WTC11 (cell line): ENCODE measurements around the gene FAF1. TPM values are rescaled to one million over a fixed set of nuclear protein-coding genes. Genes with fewer than 3 reads are reported as not detected.

ENCODE experiments used
- ATAC-seq: fragments of 200-7000 bp; cut with Tn5 transposase; 2 replicates; pipeline ENCODE4 v1.10.0; 2021; ENCODE audit warnings: mild to moderate bottlenecking, moderate library complexity
- CTCF ChIA-PET: fragments of 300-600 bp; sonication (Branson Sonifier 250); formaldehyde crosslinking; loops from one replicate; lab custom pipeline; 2021; ENCODE audit warnings: antibody characterized with exemption; lab: Charles Lee
- POLR2A ChIA-PET: fragments of 350-600 bp; sonication (Branson Sonifier 250); formaldehyde crosslinking; loops from one replicate; lab custom pipeline; 2021; ENCODE audit warnings: antibody characterized with exemption; lab: Charles Lee
- DNase-seq: peaks from one replicate; pipeline ENCODE4 v3.0.0; 2021; ENCODE audit warnings: low spot score
- H3K27ac Mint-ChIP-seq: 2 replicates; pipeline ENCODE4 v1.8.0; 2021; ENCODE audit warnings: mixed read lengths
- H3K27me3 Mint-ChIP-seq: 2 replicates; pipeline ENCODE4 v1.8.0; 2021; ENCODE audit warnings: low read depth, mild to moderate bottlenecking, moderate library complexity, mixed read lengths
- H3K36me3 Mint-ChIP-seq: 2 replicates; pipeline ENCODE4 v1.8.0; 2021; ENCODE audit warnings: mixed read lengths
- H3K4me1 Mint-ChIP-seq: 2 replicates; pipeline ENCODE4 v1.8.0; 2022; ENCODE audit warnings: mixed read lengths
- H3K4me3 Mint-ChIP-seq: 2 replicates; pipeline ENCODE4 v1.8.0; 2021; ENCODE audit warnings: mild to moderate bottlenecking, moderate library complexity, mixed read lengths
- H3K9me3 Mint-ChIP-seq: 2 replicates; pipeline ENCODE4 v1.8.0; 2021; ENCODE audit warnings: mixed read lengths
- AFF4 ChIP-seq: sonication (generic); formaldehyde crosslinking; IDR thresholded peaks from 2 replicates; pipeline ENCODE4 v1.8.1; 2023; ENCODE audit warnings: mild to moderate bottlenecking, missing genetic modification reagents, borderline replicate concordance
- FOXK1 ChIP-seq: sonication (generic); formaldehyde crosslinking; IDR thresholded peaks from 2 replicates; pipeline ENCODE4 v1.8.0; 2022; ENCODE audit warnings: mild to moderate bottlenecking, moderate library complexity, missing genetic modification reagents
- IRF2 ChIP-seq: sonication (generic); formaldehyde crosslinking; IDR thresholded peaks from 2 replicates; pipeline ENCODE4 v1.8.0; 2022; ENCODE audit warnings: low read depth, missing genetic modification reagents, borderline replicate concordance
- NFATC4 ChIP-seq: fragments of 250-450 bp; sonication (Bioruptor Pico); IDR thresholded peaks from 2 replicates; pipeline ENCODE4 v1.9.0; 2021; ENCODE audit warnings: mild to moderate bottlenecking
- PREB ChIP-seq: sonication (generic); formaldehyde crosslinking; IDR thresholded peaks from 2 replicates; pipeline ENCODE4 v1.8.1; 2022; ENCODE audit warnings: mild to moderate bottlenecking, missing genetic modification reagents, moderate library complexity, borderline replicate concordance
- RORB ChIP-seq: fragments of 250-450 bp; sonication (Bioruptor Pico); IDR thresholded peaks from 2 replicates; pipeline ENCODE4 v1.9.0; 2021; ENCODE audit warnings: mild to moderate bottlenecking
- SOX15 ChIP-seq: fragments of 250-450 bp; sonication (Bioruptor Pico); IDR thresholded peaks from 2 replicates; pipeline ENCODE4 v1.9.0; 2021; ENCODE audit warnings: mild to moderate bottlenecking
- SP1 ChIP-seq: sonication (generic); formaldehyde crosslinking; conservative IDR thresholded peaks from 2 replicates; pipeline ENCODE4 v1.8.1; 2022; ENCODE audit warnings: missing genetic modification reagents
- TEAD4 ChIP-seq: sonication (generic); formaldehyde crosslinking; IDR thresholded peaks from 2 replicates; pipeline ENCODE4 v1.8.0; 2022; ENCODE audit warnings: mild to moderate bottlenecking, missing genetic modification reagents
- USF1 ChIP-seq: sonication (generic); formaldehyde crosslinking; IDR thresholded peaks from 2 replicates; pipeline ENCODE4 v1.8.0; 2022; ENCODE audit warnings: mild to moderate bottlenecking, missing genetic modification reagents
- USF2 ChIP-seq: sonication (generic); formaldehyde crosslinking; IDR thresholded peaks from 2 replicates; pipeline ENCODE4 v1.8.1; 2023; ENCODE audit warnings: mild to moderate bottlenecking, missing genetic modification reagents, moderate library complexity
- ZNF138 ChIP-seq: sonication (generic); formaldehyde crosslinking; conservative IDR thresholded peaks from 2 replicates; pipeline ENCODE4 v1.8.1; 2022; ENCODE audit warnings: mild to moderate bottlenecking, moderate library complexity, missing genetic modification reagents
- ZNF317 ChIP-seq: sonication (generic); formaldehyde crosslinking; IDR thresholded peaks from 2 replicates; pipeline ENCODE4 v1.8.1; 2023; ENCODE audit warnings: low read depth, mild to moderate bottlenecking, moderate library complexity, missing genetic modification reagents, borderline replicate concordance
- ZNF425 ChIP-seq: fragments of 250-450 bp; sonication (Bioruptor Pico); conservative IDR thresholded peaks from 2 replicates; pipeline ENCODE4 v1.9.0; 2021; ENCODE audit warnings: mild to moderate bottlenecking
- total RNA-seq: library from RNA; stranded (reverse); gene quantifications from 3 replicates; pipeline ENCODE4 v1.2.3, GENCODE V29; 2021
- TF ChIP-seq, protein P1 (sequence below): fragments of 250-450 bp; sonication (Bioruptor Pico); IDR thresholded peaks from 2 replicates; pipeline ENCODE4 v1.8.0; 2021; ENCODE audit warnings: mild to moderate bottlenecking
- TF ChIP-seq, protein P2 (sequence below): sonication (generic); formaldehyde crosslinking; IDR thresholded peaks from 2 replicates; pipeline ENCODE4 v1.8.1; 2022; ENCODE audit warnings: missing genetic modification reagents, borderline replicate concordance
- TF ChIP-seq, protein P3 (sequence below): fragments of 250-450 bp; sonication (Bioruptor Pico); IDR thresholded peaks from 2 replicates; pipeline ENCODE4 v1.9.0; 2021; ENCODE audit warnings: mild to moderate bottlenecking

Gene FAF1
- total RNA-seq, 1 experiment from 2014 or later, result 53.5 TPM

GRCh38 chr1:50902419-50902818, 57.6 kb downstream of the FAF1 start (continued):
- TF ChIP-seq AFF4 (no peak), IRF2 (CRISPR knock-in tag) (no peak), TEAD4 (no peak), USF1 (CRISPR knock-in tag) (no peak), USF2 (no peak), ZNF317 (CRISPR knock-in tag) (no peak), FOXK1 (CRISPR knock-in tag) (no peak)

DNA sequence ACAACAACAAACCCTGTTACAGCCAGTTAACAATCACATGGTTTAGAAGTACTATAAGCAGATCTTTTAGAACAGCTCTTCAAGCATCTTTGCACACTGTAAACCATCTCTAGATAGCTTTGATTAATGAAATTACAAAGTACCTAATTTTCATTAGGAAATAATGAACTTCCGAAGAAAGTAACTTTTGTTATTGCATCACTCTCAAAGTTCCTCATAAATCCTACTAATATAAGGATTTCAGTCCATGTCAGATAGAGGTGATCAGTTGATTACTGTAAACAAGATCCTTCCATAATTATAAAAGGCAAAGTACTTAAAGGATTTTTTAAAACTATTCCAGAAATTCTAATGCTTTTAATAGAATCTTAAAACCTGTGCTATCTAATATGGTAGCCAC, 58.2 kb downstream of the FAF1 start:
- H3K36me3 Mint-ChIP-seq, result peaks cover 9% of the 10 kb centered on the region
- peaks cover 11% of the 10 kb centered on the region for H3K9me3 Mint-ChIP-seq
- POLR2A ChIA-PET, result no interaction called here
- no peaks in the 10 kb centered on the region for H3K27me3 Mint-ChIP-seq
- H3K27ac Mint-ChIP-seq, result no peak overlapping the region
- no peak overlapping the region for H3K4me3 Mint-ChIP-seq
- CTCF ChIA-PET, result no interaction called here
- H3K4me1 Mint-ChIP-seq, result no peaks in the 10 kb centered on the region
- DNase-seq (no peak), ATAC-seq (no peak)
- TF ChIP-seq ZNF138 (CRISPR knock-in tag) (no peak), PREB (CRISPR knock-in tag) (no peak), SOX15 (CRISPR knock-in tag) (no peak), ZNF425 (CRISPR knock-in tag) (no peak)

DNA sequence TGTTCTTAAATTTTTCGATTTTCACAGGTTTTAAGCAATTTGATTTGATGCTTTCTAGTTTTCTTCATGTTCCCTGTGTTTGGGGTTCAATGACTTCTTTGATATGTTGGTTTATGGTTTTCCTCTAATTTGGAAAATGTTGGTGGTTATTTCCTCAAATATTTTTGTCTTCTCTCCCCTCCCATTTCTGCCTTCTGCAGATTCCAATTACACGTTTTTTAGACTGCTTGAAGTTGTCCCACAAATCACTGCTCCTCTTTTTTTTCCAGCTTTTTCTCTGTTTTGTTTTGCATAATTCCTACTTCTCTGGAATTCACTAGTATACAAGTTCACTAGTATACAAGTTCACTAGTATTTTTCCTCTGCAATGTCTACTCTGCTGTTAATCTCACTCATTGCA, 61.3 kb downstream of the FAF1 start:
- CTCF ChIA-PET, result no interaction called here
- Mint-ChIP-seq H3K9me3 (peaks cover 11% of the 10 kb centered on the region; the same call in 1 of the 2 replicates), H3K36me3 (peaks cover 3% of the 10 kb centered on the region; the same call in 1 of the 2 replicates)
- TF ChIP-seq NFATC4 (CRISPR knock-in tag) (no peak), SP1 (CRISPR knock-in tag) (no peak), RORB (CRISPR knock-in tag) (no peak)
- TF ChIP-seq, protein P1, sequence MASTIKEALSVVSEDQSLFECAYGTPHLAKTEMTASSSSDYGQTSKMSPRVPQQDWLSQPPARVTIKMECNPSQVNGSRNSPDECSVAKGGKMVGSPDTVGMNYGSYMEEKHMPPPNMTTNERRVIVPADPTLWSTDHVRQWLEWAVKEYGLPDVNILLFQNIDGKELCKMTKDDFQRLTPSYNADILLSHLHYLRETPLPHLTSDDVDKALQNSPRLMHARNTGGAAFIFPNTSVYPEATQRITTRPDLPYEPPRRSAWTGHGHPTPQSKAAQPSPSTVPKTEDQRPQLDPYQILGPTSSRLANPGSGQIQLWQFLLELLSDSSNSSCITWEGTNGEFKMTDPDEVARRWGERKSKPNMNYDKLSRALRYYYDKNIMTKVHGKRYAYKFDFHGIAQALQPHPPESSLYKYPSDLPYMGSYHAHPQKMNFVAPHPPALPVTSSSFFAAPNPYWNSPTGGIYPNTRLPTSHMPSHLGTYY (CRISPR knock-in tag), result no peak
- TF ChIP-seq, protein P2, sequence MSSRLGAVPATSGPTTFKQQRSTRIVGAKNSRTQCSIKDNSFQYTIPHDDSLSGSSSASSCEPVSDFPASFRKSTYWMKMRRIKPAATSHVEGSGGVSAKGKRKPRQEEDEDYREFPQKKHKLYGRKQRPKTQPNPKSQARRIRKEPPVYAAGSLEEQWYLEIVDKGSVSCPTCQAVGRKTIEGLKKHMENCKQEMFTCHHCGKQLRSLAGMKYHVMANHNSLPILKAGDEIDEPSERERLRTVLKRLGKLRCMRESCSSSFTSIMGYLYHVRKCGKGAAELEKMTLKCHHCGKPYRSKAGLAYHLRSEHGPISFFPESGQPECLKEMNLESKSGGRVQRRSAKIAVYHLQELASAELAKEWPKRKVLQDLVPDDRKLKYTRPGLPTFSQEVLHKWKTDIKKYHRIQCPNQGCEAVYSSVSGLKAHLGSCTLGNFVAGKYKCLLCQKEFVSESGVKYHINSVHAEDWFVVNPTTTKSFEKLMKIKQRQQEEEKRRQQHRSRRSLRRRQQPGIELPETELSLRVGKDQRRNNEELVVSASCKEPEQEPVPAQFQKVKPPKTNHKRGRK, result no peak
- TF ChIP-seq, protein P3, sequence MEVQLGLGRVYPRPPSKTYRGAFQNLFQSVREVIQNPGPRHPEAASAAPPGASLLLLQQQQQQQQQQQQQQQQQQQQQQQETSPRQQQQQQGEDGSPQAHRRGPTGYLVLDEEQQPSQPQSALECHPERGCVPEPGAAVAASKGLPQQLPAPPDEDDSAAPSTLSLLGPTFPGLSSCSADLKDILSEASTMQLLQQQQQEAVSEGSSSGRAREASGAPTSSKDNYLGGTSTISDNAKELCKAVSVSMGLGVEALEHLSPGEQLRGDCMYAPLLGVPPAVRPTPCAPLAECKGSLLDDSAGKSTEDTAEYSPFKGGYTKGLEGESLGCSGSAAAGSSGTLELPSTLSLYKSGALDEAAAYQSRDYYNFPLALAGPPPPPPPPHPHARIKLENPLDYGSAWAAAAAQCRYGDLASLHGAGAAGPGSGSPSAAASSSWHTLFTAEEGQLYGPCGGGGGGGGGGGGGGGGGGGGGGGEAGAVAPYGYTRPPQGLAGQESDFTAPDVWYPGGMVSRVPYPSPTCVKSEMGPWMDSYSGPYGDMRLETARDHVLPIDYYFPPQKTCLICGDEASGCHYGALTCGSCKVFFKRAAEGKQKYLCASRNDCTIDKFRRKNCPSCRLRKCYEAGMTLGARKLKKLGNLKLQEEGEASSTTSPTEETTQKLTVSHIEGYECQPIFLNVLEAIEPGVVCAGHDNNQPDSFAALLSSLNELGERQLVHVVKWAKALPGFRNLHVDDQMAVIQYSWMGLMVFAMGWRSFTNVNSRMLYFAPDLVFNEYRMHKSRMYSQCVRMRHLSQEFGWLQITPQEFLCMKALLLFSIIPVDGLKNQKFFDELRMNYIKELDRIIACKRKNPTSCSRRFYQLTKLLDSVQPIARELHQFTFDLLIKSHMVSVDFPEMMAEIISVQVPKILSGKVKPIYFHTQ, result no peak

More for the DNA sequence above, 61.3 kb downstream of the FAF1 start:
- no peak overlapping the region for H3K27ac Mint-ChIP-seq
- DNase-seq (no peak), ATAC-seq (no peak)
- H3K4me1 Mint-ChIP-seq, result no peaks in the 10 kb centered on the region
- POLR2A ChIA-PET, result no interaction called here
- H3K4me3 Mint-ChIP-seq, result no peak overlapping the region
- no peaks in the 10 kb centered on the region for H3K27me3 Mint-ChIP-seq
